OCI-M2 (cell line): Measurements from ENCODE around the gene HDHD2.
A peak's percentile ranks its signal among the peaks of the same experiment; 100 is the strongest.

Experiments used
- DNase-seq: peaks from one replicate; lab custom pipeline; 2025; ENCODE audit not compliant: unreplicated experiment; lab: John Stamatoyannopoulos, UW

The HDHD2 gene

GRCh38 chr18:47149457-47150028 is 757 bp downstream of the HDHD2 start:
- DNase-seq, result no peak

DNA sequence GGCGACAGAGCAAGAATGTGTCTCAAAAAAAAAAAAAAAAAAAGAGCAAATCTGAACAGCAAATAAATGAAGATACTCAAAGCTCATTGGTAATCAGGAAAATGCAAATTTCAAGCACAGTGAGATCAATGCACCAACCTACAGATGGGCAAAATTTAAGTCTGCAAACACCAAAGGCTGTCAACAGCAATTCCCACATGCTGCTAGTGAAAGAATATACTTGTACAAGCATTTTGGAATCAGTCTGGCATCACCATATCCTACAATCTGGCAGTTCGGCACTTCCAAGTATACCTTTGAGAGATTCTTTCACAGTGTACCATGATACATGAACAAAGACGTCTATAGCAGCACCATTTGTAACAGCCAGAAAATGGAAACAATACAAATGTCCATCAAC is 4.1 kb downstream of the HDHD2 start:
- no peak for DNase-seq

- DNase-seq, result no peak
Observed at GRCh38 chr18:47143899-47144485, 6.3 kb downstream of the HDHD2 start.

DNA sequence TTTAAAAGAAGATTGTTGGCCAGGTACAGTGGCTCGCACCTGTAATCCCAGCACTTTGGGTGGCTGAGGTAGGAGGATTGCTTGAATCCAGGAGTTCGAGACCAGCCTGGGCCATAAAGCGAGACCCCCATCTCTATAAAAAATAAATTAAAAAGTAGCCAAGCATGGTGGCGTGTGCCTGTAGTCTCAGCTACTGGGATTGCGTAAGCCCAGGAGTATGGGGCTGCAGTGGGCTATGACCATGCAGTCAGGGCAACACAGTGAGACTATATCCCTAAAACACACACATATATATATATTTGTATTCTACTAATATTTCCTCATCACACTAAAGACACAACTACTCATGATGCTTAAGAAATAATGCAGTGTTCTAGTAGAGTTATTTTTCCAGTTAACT is 7.1 kb downstream of the HDHD2 start:
- no peak for DNase-seq

- DNase-seq, result no peak
Observed at GRCh38 chr18:47141289-47141688, 9.0 kb downstream of the HDHD2 start.

DNA sequence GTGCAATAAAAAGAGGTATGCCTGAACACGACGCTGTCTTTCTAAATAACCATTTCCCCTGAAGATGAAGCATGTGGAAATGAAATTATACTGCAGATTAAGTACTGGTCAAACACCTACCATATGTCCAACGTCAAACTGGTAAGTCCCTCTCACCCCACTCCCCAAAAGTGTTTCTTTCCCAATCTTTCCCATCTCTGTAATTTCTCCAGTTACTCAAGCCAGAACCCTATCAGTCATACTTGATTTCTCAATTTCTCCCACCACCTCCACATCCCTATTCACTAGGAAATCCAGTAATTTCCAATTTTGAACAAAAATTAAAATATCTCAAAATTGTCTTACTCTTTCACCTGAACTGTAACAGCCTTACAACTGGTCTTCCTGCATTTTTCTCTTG is 29.2 kb downstream of the HDHD2 start:
- DNase-seq, result no peak

DNA sequence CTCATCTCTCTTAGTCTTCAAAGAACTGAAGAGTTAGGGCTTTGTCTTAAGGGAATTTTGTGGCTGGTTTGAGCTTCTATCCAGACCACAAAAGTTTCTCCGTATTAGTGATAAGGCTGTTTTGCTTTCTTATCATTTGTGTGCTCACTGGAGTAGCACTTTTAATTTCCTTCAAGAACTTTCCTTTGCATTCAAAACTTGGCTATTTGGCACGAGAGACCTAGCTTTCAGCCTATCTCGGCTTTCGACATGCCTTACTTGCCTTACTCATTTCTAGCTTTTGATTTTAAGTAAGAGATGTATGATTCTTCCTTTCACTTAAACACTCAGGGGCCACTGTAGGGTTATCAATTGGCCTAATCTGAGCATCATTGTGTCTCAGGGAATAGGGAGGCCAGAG is 29.9 kb downstream of the HDHD2 start:
- no peak for DNase-seq

DNA sequence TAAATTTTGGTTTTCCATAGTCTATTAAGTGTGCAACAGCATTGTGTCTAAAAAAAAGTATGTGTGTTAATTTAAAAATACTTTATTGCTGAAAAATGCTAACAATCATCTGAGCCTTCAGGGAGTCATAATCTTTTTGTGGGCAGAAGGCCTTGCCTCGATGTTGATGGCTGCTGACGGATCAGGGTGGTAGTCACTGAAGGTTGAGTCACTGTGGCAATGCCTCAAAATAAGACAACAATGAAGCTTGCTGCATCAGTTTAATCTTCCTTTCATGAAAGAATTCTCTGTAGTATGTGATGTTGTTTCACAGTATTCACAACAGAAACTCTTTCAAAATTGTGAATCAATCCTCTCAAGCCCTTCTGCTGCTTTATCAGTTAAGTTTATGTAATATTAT is 31.3 kb downstream of the HDHD2 start:
- no peak for DNase-seq

DNA sequence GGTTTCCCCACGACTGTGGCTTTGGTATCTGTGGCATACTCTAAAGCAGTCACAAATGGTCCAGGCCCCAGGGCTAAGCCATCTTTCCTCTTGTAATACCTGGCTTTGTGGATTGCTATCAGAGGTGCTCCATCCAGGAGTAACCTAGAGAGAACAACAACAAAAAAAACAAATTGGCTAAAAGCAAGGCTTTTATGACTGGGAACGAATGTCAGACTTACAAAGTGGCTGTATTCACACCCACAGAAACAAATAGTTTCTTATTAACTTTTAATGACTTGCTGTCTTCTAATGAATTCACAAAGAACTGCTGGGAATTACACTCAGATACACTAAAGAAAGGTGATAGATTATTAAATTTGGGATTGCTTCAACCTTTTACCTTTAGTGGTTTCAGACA is 35.1 kb downstream of the HDHD2 start:
- DNase-seq, result no peak

DNA sequence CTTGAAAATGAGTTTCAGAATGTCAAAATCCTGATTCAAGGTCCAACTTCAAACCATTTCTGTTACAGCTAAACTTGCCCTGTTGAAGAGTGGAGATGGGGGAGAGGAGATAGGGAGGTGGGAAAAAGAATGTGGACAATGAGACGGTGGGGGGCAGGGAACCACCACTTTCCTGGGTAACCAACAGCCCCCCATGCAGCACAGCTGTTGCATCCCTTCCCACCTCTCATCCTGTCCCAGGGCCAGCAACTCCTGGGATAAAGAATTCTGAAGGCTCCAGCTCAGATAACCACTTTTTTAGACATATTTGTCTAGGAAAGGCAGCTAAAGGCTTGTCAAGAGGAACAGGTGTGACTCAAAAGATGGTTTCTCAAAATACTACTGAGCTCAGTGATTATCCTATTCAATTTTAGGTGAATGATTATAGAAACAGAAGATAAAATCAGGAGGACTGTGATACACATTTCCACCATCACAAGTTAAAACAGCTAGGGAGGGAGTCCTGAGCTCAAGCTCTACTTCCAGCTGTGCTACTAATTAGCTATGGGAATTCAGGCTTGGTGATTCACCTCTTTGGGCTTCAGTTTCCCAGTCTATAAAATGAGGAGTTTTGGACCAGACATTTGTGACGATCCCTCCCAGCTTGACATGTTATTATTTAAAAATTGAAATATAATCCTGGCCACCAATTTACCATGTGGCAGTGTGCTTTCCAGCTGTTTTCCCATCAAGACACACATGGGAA is 36.3 kb downstream of the HDHD2 start:
- DNase-seq, result no peak

DNA sequence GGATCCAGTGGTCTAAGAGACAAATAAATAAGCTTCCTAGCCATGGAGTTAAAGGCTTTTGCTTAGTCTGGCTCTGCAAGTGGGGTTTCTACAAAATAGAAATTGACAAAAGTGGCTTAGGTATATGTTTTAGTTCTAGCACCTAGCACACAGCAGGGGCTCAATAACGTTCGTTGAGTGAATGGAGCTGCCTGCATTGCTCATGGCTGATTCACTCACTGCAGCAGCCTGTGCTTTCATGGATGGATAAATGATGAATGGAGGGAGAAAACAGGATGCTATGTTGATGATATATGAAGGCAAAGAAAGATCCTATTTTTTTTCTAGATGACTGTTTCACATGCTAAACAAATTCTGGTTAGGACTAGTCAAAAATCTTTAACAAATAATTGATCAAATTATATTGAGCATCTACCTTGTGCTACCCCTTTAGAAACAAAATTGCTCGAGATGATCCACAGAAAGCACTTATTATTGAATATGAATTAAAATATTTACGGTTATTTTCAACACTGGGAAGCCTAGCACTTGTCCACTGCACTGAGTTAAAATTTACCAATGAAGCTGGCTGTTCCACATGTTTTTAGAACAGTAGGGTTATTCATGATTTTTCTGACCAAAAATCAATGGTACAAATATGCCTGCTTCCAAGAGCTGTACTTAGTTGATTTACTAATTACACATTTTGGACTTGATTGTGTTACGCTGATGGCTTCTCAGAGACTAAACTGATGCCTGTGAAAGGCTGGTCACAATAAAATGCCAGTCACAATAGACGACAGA is 39.6 kb downstream of the HDHD2 start:
- DNase-seq, result no peak

GRCh38 chr18:47109720-47110119 is 40.6 kb downstream of the HDHD2 start:
- no peak for DNase-seq

- DNase-seq, result no peak
Observed at GRCh38 chr18:47108998-47109405, 41.3 kb downstream of the HDHD2 start.

- no peak for DNase-seq
Observed at GRCh38 chr18:47108373-47108772, 41.9 kb downstream of the HDHD2 start.

GRCh38 chr18:47100212-47100831 is 50.0 kb downstream of the HDHD2 start:
- peak; percentile 1 for DNase-seq

DNA sequence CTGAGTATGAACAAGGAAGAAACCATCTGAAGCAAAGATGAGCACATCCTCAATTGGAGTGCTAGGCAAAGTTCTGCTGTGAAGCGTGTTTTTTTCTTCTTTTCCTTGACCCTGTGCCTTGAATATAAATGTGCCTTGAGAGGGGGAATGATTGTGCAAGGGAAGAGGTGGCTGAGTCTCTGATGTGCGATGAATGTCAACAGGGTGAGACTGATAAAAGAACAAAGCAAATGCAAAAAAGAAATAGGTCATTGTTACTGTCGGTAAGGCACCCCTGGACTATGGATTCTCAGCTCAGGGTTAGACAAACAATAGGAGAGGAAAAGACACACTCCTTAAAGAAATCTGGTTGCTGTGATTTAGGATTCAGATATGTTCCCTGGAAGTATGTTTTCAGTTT is 54.5 kb downstream of the HDHD2 start:
- no peak for DNase-seq

- DNase-seq, result no peak
Observed at GRCh38 chr18:47087676-47088075, 62.6 kb downstream of the HDHD2 start.

GRCh38 chr18:47081578-47081977 is 68.7 kb downstream of the HDHD2 start:
- no peak for DNase-seq

- no peak for DNase-seq
Observed at GRCh38 chr18:47080872-47081271, 69.4 kb downstream of the HDHD2 start.

- no peak for DNase-seq
Observed at GRCh38 chr18:47077111-47077510, 73.2 kb downstream of the HDHD2 start.

DNA sequence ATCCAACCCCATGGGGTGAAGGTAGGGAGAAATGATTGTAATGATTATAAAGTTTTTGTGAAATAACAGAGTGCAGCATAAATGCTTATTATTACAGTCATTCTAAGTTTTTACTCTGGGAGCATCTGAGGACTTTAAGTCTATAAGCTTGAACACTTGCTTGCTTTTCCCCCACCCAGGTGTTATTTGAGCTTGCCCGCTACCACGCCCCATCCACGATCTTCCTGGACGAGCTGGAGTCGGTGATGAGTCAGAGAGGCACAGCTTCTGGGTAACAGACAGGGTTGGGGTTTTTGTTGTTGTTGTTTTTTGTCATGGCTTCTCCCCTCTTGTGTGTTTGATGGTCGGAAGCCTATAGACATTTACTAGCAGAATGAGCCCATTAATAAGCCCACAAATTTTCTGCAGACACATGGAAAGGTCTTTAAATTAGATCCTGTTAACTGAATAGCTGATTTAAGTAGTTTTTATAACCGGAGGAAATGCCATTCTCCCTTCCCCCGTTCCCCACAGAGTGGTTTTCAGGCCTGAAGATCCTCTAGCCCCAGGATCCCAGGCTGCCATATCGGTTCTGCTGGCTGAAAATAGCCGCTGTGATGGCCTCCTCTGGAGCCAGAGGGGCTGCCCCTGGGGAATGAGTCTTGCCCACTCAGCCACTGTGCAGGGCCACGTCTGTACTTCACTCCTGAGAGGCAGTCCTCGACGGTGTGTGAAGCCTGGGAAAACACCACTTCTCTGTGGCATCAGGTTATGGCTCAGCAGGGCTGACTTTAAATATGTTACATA is 75.0 kb downstream of the HDHD2 start:
- no peak for DNase-seq
